ENCODE measurements around the gene NR2F1-AS1.

Gene NR2F1-AS1

GRCh38 chr5:93452255-93452654, 128.8 kb downstream of the NR2F1-AS1 start:
- in situ Hi-C loops (cut with MboI; ENCODE audit: low sequenced_read_pairs) = no loop called here

GRCh38 chr5:93438124-93438523, 142.9 kb downstream of the NR2F1-AS1 start:
- in situ Hi-C loops (cut with MboI; ENCODE audit: low sequenced_read_pairs) = no loop called here

GRCh38 chr5:93436083-93436482, 144.9 kb downstream of the NR2F1-AS1 start:
- in situ Hi-C loops (cut with MboI; ENCODE audit: low sequenced_read_pairs) = no loop called here

- in situ Hi-C loops (cut with MboI; ENCODE audit: low sequenced_read_pairs) = no loop called here
These were observed 147.6 kb downstream of the NR2F1-AS1 start for GRCh38 chr5:93433422-93433821.

GRCh38 chr5:93431250-93431649, 149.8 kb downstream of the NR2F1-AS1 start:
- in situ Hi-C loops (cut with MboI; ENCODE audit: low sequenced_read_pairs) = no loop called here

GRCh38 chr5:93430673-93431199, 150.3 kb downstream of the NR2F1-AS1 start:
- in situ Hi-C loops (cut with MboI; ENCODE audit: low sequenced_read_pairs) = no loop called here

GRCh38 chr5:93430118-93430517, 150.9 kb downstream of the NR2F1-AS1 start:
- in situ Hi-C loops (cut with MboI; ENCODE audit: low sequenced_read_pairs) = no loop called here

- in situ Hi-C loops (cut with MboI; ENCODE audit: low sequenced_read_pairs) = no loop called here
These were observed 152.2 kb downstream of the NR2F1-AS1 start for GRCh38 chr5:93428868-93429267.

GRCh38 chr5:93427316-93427715, 153.7 kb downstream of the NR2F1-AS1 start:
- in situ Hi-C loops (cut with MboI; ENCODE audit: low sequenced_read_pairs) = no loop called here

GRCh38 chr5:93425096-93425495, 155.9 kb downstream of the NR2F1-AS1 start:
- in situ Hi-C loops (cut with MboI; ENCODE audit: low sequenced_read_pairs) = no loop called here

GRCh38 chr5:93423300-93423699, 157.7 kb downstream of the NR2F1-AS1 start:
- in situ Hi-C loops (cut with MboI; ENCODE audit: low sequenced_read_pairs) = no loop called here

GRCh38 chr5:93422652-93423280, 158.3 kb downstream of the NR2F1-AS1 start:
- in situ Hi-C loops (cut with MboI; ENCODE audit: low sequenced_read_pairs) = no loop called here

GRCh38 chr5:93421987-93422401, 159.0 kb downstream of the NR2F1-AS1 start:
- in situ Hi-C loops (cut with MboI; ENCODE audit: low sequenced_read_pairs) = no loop called here

- in situ Hi-C loops (cut with MboI; ENCODE audit: low sequenced_read_pairs) = no loop called here
These were observed 159.6 kb downstream of the NR2F1-AS1 start for GRCh38 chr5:93421468-93421867.

GRCh38 chr5:93417490-93417889, 163.5 kb downstream of the NR2F1-AS1 start:
- in situ Hi-C loops (cut with MboI; ENCODE audit: low sequenced_read_pairs) = no loop called here

GRCh38 chr5:93415819-93416218, 165.2 kb downstream of the NR2F1-AS1 start:
- in situ Hi-C loops (cut with MboI; ENCODE audit: low sequenced_read_pairs) = no loop called here

- in situ Hi-C loops (cut with MboI; ENCODE audit: low sequenced_read_pairs) = no loop called here
These were observed 169.3 kb downstream of the NR2F1-AS1 start for GRCh38 chr5:93411716-93412115.

- in situ Hi-C loops (cut with MboI; ENCODE audit: low sequenced_read_pairs) = no loop called here
These were observed 171.3 kb downstream of the NR2F1-AS1 start for GRCh38 chr5:93409691-93410090.

GRCh38 chr5:93407454-93407853, 173.6 kb downstream of the NR2F1-AS1 start:
- in situ Hi-C loops (cut with MboI; ENCODE audit: low sequenced_read_pairs) = no loop called here

GRCh38 chr5:93406971-93407401, 174.0 kb downstream of the NR2F1-AS1 start:
- in situ Hi-C loops (cut with MboI; ENCODE audit: low sequenced_read_pairs) = no loop called here

GRCh38 chr5:93404246-93404645, 176.8 kb downstream of the NR2F1-AS1 start:
- in situ Hi-C loops (cut with MboI; ENCODE audit: low sequenced_read_pairs) = no loop called here

- in situ Hi-C loops (cut with MboI; ENCODE audit: low sequenced_read_pairs) = no loop called here
These were observed 177.7 kb downstream of the NR2F1-AS1 start for GRCh38 chr5:93403141-93403928.
